Measurements from ENCODE around the gene SORD. TPM values are rescaled to one million over a fixed set of nuclear protein-coding genes. Genes with fewer than 3 reads are reported as not detected.
"Not testable (repeated sequence)": the region's sequence is repeated elsewhere in the genome, so short reads cannot be mapped to it uniquely, and the experiment has no call there.

The SORD gene
- total RNA-seq, 4 donors from 2014 or later = 6.3 to 39.6 (median 10.6) TPM

DNA sequence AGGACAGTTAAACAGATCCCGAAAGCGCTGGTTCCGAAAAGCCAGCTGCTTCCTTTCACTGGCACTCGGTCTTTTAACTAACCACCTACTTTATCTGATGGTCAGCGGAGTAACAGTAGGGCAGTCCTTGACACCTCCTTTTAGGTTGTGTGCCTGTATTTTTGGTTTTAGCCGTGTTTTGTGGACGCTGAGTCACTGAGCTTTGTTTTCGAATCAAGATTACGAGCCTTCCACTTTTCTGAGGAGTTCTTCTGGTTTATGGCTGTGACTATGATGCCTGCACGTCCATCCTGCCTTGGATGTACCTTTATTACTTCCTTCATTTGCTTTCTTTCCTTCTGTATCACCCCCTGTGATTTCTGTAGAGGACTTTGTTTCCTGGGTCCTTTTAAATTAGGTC, 59.4 kb downstream of the SORD start:
- not testable (repeated sequence) for H3K4me3 ChIP-seq, H3K4me1 ChIP-seq, H3K27me3 ChIP-seq, H3K36me3 ChIP-seq, H3K27ac ChIP-seq, DNase-seq, H3K9me3 ChIP-seq

DNA sequence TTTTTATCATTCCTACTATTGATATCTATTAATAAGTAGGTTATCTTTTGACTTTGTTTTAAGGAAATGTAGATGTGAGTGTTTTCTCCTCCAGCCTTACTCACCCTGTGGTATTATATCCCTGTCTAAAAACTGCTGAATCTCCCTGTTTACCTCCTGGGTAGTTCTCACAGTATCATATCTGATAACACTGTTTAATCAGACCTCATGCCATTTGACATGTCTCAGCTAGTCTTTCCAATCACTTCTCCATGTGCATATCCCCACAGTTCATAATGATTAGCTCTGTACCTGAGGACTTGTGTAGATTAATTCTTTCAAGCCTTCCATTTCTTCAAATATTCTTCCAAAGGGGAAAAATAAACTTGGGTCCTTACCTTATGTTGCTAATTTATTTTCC, 60.2 kb downstream of the SORD start:
- Histone ChIP-seq H3K4me3 (no peak overlapping the region), H3K27ac (no peak overlapping the region), H3K36me3 (no peaks in the 10 kb centered on the region), H3K27me3 (no peaks in the 10 kb centered on the region), H3K9me3 (no peaks in the 10 kb centered on the region), H3K4me1 (no peaks in the 10 kb centered on the region)
- TF ChIP-seq POLR2A (IDR thresholded peaks at IDR 0.05) = no peak
- TF ChIP-seq, protein P1, sequence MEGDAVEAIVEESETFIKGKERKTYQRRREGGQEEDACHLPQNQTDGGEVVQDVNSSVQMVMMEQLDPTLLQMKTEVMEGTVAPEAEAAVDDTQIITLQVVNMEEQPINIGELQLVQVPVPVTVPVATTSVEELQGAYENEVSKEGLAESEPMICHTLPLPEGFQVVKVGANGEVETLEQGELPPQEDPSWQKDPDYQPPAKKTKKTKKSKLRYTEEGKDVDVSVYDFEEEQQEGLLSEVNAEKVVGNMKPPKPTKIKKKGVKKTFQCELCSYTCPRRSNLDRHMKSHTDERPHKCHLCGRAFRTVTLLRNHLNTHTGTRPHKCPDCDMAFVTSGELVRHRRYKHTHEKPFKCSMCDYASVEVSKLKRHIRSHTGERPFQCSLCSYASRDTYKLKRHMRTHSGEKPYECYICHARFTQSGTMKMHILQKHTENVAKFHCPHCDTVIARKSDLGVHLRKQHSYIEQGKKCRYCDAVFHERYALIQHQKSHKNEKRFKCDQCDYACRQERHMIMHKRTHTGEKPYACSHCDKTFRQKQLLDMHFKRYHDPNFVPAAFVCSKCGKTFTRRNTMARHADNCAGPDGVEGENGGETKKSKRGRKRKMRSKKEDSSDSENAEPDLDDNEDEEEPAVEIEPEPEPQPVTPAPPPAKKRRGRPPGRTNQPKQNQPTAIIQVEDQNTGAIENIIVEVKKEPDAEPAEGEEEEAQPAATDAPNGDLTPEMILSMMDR (IDR thresholded peaks at IDR 0.05) = no peak
- no peak for DNase-seq

DNA sequence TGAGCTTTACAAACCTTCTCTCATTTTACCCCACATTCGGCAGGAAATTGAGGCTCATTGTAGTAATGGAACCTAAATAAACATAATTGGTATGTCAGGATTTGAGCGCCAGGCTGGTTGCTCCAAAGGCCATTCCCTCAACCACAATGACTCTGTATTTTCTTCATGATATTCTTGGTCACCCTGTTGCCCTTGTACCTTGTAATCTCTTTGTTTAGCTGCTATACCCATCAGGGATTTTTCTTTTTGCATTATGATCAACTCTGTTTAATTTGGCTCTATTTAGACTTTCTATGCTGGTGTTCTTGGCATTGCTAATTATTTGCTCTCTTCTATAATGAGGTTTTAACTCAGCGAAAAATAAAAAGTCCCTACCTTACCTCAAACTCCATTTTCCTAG, 61.2 kb downstream of the SORD start:
- DNase-seq = no peak
- TF ChIP-seq, protein P1 (IDR thresholded peaks at IDR 0.05) = no peak
- no peak for TF ChIP-seq POLR2A (IDR thresholded peaks at IDR 0.05)

DNA sequence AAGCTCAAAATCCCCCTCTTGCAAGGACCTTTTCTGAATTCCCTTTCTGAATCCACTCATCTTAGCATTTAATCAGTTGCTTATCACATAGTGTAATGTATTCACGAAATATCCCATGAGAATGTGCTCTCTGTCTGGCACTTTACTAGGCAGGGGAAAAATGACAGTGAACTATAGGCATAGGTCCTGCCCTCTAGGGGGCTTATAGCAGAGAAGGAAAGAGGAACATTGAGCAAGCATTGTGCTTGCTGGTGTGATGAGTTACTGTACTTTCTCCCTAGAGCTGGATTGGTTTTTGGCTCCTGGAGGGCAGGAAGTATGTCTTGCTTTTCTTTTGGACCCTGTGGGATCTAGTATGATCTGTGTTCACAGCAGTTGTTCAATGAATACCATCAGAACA, 64.5 kb downstream of the SORD start:
- Histone ChIP-seq H3K9me3 (no peaks in the 10 kb centered on the region), H3K36me3 (no peaks in the 10 kb centered on the region), H3K4me1 (no peaks in the 10 kb centered on the region), H3K27me3 (no peaks in the 10 kb centered on the region), H3K4me3 (no peak overlapping the region), H3K27ac (no peak overlapping the region)
- TF ChIP-seq POLR2A (IDR thresholded peaks at IDR 0.05) = no peak
- TF ChIP-seq, protein P1 (IDR thresholded peaks at IDR 0.05) = no peak
- no peak for DNase-seq

More for the DNA sequence above, 61.2 kb downstream of the SORD start:
- H3K27me3 ChIP-seq = no peaks in the 10 kb centered on the region
- H3K27ac ChIP-seq = no peak overlapping the region
- no peaks in the 10 kb centered on the region for H3K36me3 ChIP-seq
- no peak overlapping the region for H3K4me3 ChIP-seq
- no peaks in the 10 kb centered on the region for H3K4me1 ChIP-seq
- no peaks in the 10 kb centered on the region for H3K9me3 ChIP-seq

DNA sequence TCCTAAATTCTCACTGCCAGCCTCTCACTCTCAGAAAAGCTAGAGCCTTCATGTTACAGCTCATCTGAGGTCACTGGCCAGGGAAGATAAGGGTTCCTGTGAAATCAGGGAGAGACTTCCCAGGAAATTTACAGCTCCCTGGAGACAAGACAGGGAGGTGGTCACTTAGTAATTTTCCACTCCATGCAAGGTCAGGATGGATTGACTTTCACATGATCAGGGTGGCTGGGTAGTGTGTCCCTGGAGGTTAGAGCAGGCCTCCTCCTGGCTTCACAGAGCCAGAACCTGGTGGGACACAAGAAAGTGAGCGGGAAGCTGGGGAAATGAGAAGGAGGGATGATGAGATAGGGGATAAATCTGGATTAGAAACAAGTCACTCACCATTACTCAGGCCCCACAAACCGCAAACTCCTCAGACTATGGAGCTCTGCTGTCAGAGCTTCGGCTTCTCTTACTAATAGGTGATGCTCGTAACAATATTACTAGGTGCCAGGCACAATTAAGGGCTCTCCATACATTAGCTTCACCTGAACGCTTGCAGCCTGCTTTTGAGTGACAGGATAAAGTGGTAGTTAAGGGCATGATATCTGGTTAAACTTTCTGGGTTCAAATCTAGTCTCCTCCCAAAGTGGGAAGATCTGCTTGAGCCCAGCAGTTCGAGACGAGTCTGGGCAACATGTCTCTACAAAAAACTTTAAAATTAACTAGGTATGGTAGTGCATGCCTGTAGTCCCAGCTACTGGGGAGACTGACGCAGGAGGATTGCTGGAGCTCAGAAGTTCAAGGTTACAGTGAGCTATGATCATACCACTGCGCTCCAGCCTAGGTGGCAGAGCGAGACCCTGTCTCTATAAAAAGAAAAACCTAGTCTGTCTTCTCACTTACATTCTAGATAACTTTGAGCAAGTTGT, 66.1 kb downstream of the SORD start:
- H3K27me3 ChIP-seq = no peaks in the 10 kb centered on the region
- no peaks in the 10 kb centered on the region for H3K4me1 ChIP-seq
- DNase-seq = no peak

More for the DNA sequence above, 66.1 kb downstream of the SORD start:
- H3K36me3 ChIP-seq = no peaks in the 10 kb centered on the region
- no peak overlapping the region for H3K27ac ChIP-seq
- no peaks in the 10 kb centered on the region for H3K9me3 ChIP-seq
- H3K4me3 ChIP-seq = no peak overlapping the region
- TF ChIP-seq POLR2A (IDR thresholded peaks at IDR 0.05) = no peak
- TF ChIP-seq, protein P1 (IDR thresholded peaks at IDR 0.05) = no peak
